SK-N-SH (cell line): ENCODE measurements around the gene DENND6B. TPM values are rescaled to one million over a fixed set of nuclear protein-coding genes. Genes with fewer than 3 reads are reported as not detected.

Experiments used
- CTCF ChIA-PET: fragments of 300-600, 350-600 bp; formaldehyde crosslinking; extraction: SDS; loops from one replicate; lab custom pipeline; 2021; lab: Yijun Ruan, JAX
- POLR2A ChIA-PET: fragments of 350-600 bp; sonication (Branson Sonifier 250); formaldehyde crosslinking; extraction: SDS; loops from one replicate; lab custom pipeline; 2020; ENCODE audit warnings: antibody characterized with exemption, inconsistent platforms; lab: Yijun Ruan, JAX
- DNase-seq: peaks from one replicate; pipeline ENCODE4 v3.0.0; 2012
- H2AFZ ChIP-seq: fragments of 200-600 bp; sonication (generic); 2 replicates; pipeline ENCODE4 v1.8.1; 2016; ENCODE audit warnings: antibody characterized with exemption, mild to moderate bottlenecking, low read depth
- H3F3A ChIP-seq: fragments of 200-600 bp; sonication (generic); replicated peaks from 2 replicates; pipeline ENCODE3; 2016; ENCODE audit warnings: antibody characterized with exemption, mild to moderate bottlenecking; ENCODE audit not compliant: insufficient read depth
- H3K27ac ChIP-seq, 2 experiments: fragments of 200-500 bp in 1 of 2; fragments of 200-600 bp in 1 of 2; sonication (Bioruptor generic) in 1 of 2; sonication (generic), shearing (Covaris generic) in 1 of 2; 2 replicates each; pipeline versions ENCODE4 v1.5.1 to v1.6.1; 2014 to 2016; ENCODE audit warnings: low read depth in 2 of 2, inconsistent platforms in 1 of 2, low read length in 1 of 2, mild to moderate bottlenecking in 1 of 2, mixed read lengths in 1 of 2
- H3K27me3 ChIP-seq: fragments of 200-600 bp; sonication (generic), shearing (Covaris generic); 2 replicates; pipeline ENCODE4 v1.6.1; 2016; ENCODE audit warnings: mixed run types; ENCODE audit not compliant: insufficient read depth
- H3K36me3 ChIP-seq, 2 experiments: fragments of 200-500 bp in 1 of 2; fragments of 200-600 bp in 1 of 2; sonication (Bioruptor generic) in 1 of 2; sonication (generic) in 1 of 2; replicated peaks in 1 of 2; 2 replicates each; pipeline versions ENCODE3 to v1.5.1; 2014 to 2016; ENCODE audit warnings: low read length in 1 of 2, mild to moderate bottlenecking in 1 of 2; ENCODE audit not compliant: insufficient read depth in 2 of 2, control insufficient read depth in 1 of 2
- H3K4me1 ChIP-seq, 2 experiments: fragments of 200-500 bp in 1 of 2; fragments of 200-600 bp in 1 of 2; sonication (Bioruptor generic) in 1 of 2; sonication (generic), shearing (Covaris generic) in 1 of 2; 2 replicates each; pipeline versions ENCODE4 v1.5.1 to v1.6.1; 2014 to 2016; ENCODE audit warnings: low read depth in 1 of 2, low read length in 1 of 2, mixed run types in 1 of 2; ENCODE audit not compliant: insufficient read depth in 2 of 2, control insufficient read depth in 1 of 2
- H3K4me2 ChIP-seq: fragments of 200-600 bp; sonication (generic), shearing (Covaris generic); 2 replicates; pipeline ENCODE4 v1.6.1; 2017; ENCODE audit warnings: mixed run types
- H3K4me3 ChIP-seq, 2 experiments: fragments of 200-500 bp in 1 of 2; fragments of 200-600 bp in 1 of 2; sonication (Bioruptor generic) in 1 of 2; sonication (generic), shearing (Covaris generic) in 1 of 2; 2 replicates each; pipeline versions ENCODE4 v1.5.1 to v1.8.1; 2014 to 2016; ENCODE audit warnings: low read depth in 2 of 2, inconsistent platforms in 1 of 2, low read length in 1 of 2, mild to moderate bottlenecking in 1 of 2, mixed read lengths in 1 of 2, moderate library complexity in 1 of 2
- H3K79me2 ChIP-seq: fragments of 200-600 bp; sonication (generic); 2 replicates; pipeline ENCODE4 v1.8.1; 2017; ENCODE audit warnings: mild to moderate bottlenecking; ENCODE audit not compliant: insufficient read depth
- H3K9ac ChIP-seq: fragments of 200-600 bp; sonication (generic); 2 replicates; pipeline ENCODE4 v1.6.1; 2017; ENCODE audit warnings: mixed run types
- H3K9me2 ChIP-seq: fragments of 200-600 bp; sonication (generic); 2 replicates; pipeline ENCODE4 v1.6.1; 2017; ENCODE audit warnings: mixed run types
- H3K9me3 ChIP-seq: fragments of 200-600 bp; sonication (generic); 2 replicates; pipeline ENCODE4 v1.6.1; 2017; ENCODE audit warnings: mixed run types, mild to moderate bottlenecking, moderate library complexity
- H4K20me1 ChIP-seq: fragments of 200-600 bp; sonication (generic); 2 replicates; pipeline ENCODE4 v1.6.1; 2017; ENCODE audit warnings: mild to moderate bottlenecking, mixed run types; ENCODE audit not compliant: insufficient read depth
- ELF1 ChIP-seq: IDR thresholded peaks from 2 replicates; pipeline ENCODE4 v1.4.0; 2012
- EZH2phosphoT487 ChIP-seq: fragments of 200-600 bp; sonication (generic); IDR thresholded peaks from 2 replicates; pipeline ENCODE4 v1.6.1; 2017; ENCODE audit warnings: low read depth, mixed run types, mild to moderate bottlenecking, antibody characterized with exemption, moderate library complexity, borderline replicate concordance
- FOXJ3 ChIP-seq: sonication (generic); formaldehyde crosslinking; IDR thresholded peaks from 2 replicates; pipeline ENCODE4 v1.5.1; 2020; ENCODE audit warnings: mild to moderate bottlenecking, missing genetic modification reagents
- JUND ChIP-seq: IDR thresholded peaks from 2 replicates; pipeline ENCODE4 v1.4.0; 2012
- MAX ChIP-seq: IDR thresholded peaks from 2 replicates; pipeline ENCODE4 v1.4.0; 2012; ENCODE audit warnings: low read depth
- NRF1 ChIP-seq: IDR thresholded peaks from 2 replicates; pipeline ENCODE4 v1.6.1; 2012; ENCODE audit warnings: low read depth, mild to moderate bottlenecking, low read length
- PBX3 ChIP-seq: IDR thresholded peaks from 2 replicates; pipeline ENCODE4; 2012
- RCOR1 ChIP-seq: fragments of 150-350 bp; IDR thresholded peaks from 2 replicates; pipeline ENCODE4 v1.6.1; 2017; ENCODE audit warnings: antibody characterized with exemption, low read length
- REST ChIP-seq: IDR thresholded peaks from 2 replicates; pipeline ENCODE4 v1.6.1; 2012; ENCODE audit warnings: mild to moderate bottlenecking, low read depth, low read length, moderate library complexity
- SIN3A ChIP-seq: IDR thresholded peaks from 2 replicates; pipeline ENCODE4 v1.6.1; 2012; ENCODE audit warnings: low read depth, mild to moderate bottlenecking, low read length, moderate library complexity, borderline replicate concordance
- TAF1 ChIP-seq: IDR thresholded peaks from 2 replicates; pipeline ENCODE4 v1.6.1; 2012; ENCODE audit warnings: low read depth, mild to moderate bottlenecking, low read length, moderate library complexity, borderline replicate concordance
- TCF12 ChIP-seq: IDR thresholded peaks from 2 replicates; pipeline ENCODE4 v1.4.0; 2012
- WGBS: methylation state at CpG from one replicate; pipeline ENCODE4 v1.1.6; 2017; ENCODE audit warnings: low lambda C conversion rate; 5-methylcytosine and 5-hydroxymethylcytosine counted together
- polyA plus RNA-seq, 3 experiments: library from polyadenylated mRNA; depleted of rRNA; stranded (reverse); fragments of >200 nt; gene quantifications; 2 replicates each; pipeline ENCODE4 v1.2.3, GENCODE V29; 2012

The DENND6B gene
- polyA plus RNA-seq, 1 of the 3 experiments (the other 2 are of a cell fraction) = 5.6 TPM

GRCh38 chr22:50297510-50298265 lies 29.1 kb downstream of the DENND6B start:
- TF ChIP-seq JUND (no peak), FOXJ3 (CRISPR knock-in tag) (no peak), MAX (no peak), SIN3A (no peak), TAF1 (no peak), PBX3 (no peak), ELF1 (no peak), REST (no peak), EZH2phosphoT487 (no peak), TCF12 (no peak), RCOR1 (no peak), NRF1 (no peak)
- TF ChIP-seq, all 33 proteins: peak for 0
- Histone ChIP-seq H3K27ac (no peak overlapping the region; a peak in 1 of 4 replicates), H3K9me3 (no peaks in the 10 kb centered on the region), H3K36me3 (peaks cover 0 to 4% of the 10 kb centered on the region in 2 experiments), H3K4me3 (no peak overlapping the region), H4K20me1 (peaks cover 93% of the 10 kb centered on the region), H3K79me2 (peaks cover 99% of the 10 kb centered on the region), H3K9me2 (no peaks in the 10 kb centered on the region), H3K9ac (no peak overlapping the region), H3K4me2 (no peak overlapping the region), H3K27me3 (no peaks in the 10 kb centered on the region), H2AFZ (no peak overlapping the region), H3F3A (peaks cover 13% of the 10 kb centered on the region), H3K4me1 (peaks cover 27 to 30% of the 10 kb centered on the region in 2 experiments; a peak in 3 of 4 replicates)
- CTCF ChIA-PET = interaction anchor here (1.2 to 2.4 kb wide), 3 partner anchors 23 to 45 kb away, joined by 3 to 9 read pairs (median 3); no protein-coding TSS in a partner anchor
- DNase-seq = no peak
- WGBS = 97% methylated on average over 5 of the region's 20 CpGs
- POLR2A ChIA-PET = no interaction called here
